GM21786 (cell line): ENCODE measurements around the gene PCDHB12.
"Not testable (repeated sequence)": the region's sequence is repeated elsewhere in the genome, so short reads cannot be mapped to it uniquely, and the experiment has no call there.

Experiments
- ATAC-seq: cut with Tn5 transposase; IDR thresholded peaks from one replicate; pipeline ENCODE4 v1.9.1; 2021; ENCODE audit not compliant: unreplicated experiment

Gene PCDHB12

DNA sequence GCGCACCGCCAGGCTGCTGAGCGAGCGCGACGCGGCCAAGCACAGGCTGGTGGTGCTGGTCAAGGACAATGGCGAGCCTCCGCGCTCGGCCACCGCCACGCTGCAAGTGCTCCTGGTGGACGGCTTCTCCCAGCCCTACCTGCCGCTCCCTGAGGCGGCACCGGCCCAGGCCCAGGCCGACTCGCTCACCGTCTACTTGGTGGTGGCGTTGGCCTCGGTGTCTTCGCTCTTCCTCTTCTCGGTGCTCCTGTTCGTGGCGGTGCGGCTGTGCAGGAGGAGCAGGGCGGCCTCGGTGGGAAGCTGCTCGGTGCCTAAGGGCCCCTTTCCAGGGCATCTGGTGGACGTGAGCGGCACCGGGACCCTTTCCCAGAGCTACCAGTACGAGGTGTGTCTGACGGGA lies 6.9 kb upstream of the PCDHB12 start:
- ATAC-seq, result not testable (repeated sequence)

DNA sequence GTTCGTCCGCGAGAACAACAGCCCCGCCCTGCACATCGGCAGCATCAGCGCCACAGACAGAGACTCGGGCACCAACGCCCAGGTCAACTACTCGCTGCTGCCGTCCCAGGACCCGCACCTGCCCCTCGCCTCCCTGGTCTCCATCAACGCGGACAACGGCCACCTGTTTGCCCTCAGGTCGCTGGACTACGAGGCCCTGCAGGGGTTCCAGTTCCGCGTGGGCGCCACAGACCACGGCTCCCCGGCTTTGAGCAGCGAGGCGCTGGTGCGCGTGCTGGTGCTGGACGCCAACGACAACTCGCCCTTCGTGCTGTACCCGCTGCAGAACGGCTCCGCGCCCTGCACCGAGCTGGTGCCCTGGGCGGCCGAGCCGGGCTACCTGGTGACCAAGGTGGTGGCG lies 1.8 kb downstream of the PCDHB12 start:
- not testable (repeated sequence) for ATAC-seq

DNA sequence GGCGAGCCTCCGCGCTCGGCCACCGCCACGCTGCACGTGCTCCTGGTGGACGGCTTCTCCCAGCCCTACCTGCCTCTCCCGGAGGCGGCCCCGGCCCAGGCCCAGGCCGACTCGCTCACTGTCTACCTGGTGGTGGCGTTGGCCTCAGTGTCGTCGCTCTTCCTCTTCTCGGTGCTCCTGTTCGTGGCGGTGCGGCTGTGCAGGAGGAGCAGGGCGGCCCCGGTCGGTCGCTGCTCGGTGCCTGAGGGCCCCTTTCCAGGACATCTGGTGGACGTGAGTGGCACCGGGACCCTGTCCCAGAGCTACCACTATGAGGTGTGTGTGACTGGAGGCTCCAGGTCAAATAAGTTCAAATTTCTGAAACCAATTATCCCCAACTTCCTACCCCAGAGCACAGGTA lies 2.3 kb downstream of the PCDHB12 start:
- not testable (repeated sequence) for ATAC-seq

DNA sequence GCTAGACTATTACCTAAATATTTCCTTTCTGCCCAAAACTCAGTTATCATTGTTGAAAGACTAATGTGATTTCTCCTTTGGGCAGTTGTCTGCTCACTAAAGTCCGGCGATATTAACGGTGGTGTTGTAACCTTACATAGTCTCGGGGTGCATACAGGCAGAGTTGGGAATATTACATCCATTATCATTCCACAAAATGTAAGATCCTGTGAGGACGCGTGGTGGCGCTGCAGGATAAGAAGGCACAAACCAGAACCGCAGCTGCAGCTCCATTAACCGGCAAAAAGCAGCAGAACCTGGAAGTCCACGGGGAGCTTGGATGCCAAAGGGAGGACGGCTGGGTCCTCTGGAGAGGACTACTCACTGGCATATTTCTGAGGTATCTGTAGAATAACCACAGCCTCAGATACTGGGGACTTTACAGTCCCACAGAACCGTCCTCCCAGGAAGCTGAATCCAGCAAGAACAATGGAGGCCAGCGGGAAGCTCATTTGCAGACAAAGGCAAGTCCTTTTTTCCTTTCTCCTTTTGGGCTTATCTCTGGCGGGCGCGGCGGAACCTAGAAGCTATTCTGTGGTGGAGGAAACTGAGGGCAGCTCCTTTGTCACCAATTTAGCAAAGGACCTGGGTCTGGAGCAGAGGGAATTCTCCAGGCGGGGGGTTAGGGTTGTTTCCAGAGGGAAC lies 5.3 kb downstream of the PCDHB12 start, which contains the start of gene PCDHB13:
TSS of gene PCDHB13 (plus strand) at position 264 of the 684 bp plus-strand sequence. CDS start at position 469, 205 bp downstream.
- not testable (repeated sequence) for ATAC-seq

DNA sequence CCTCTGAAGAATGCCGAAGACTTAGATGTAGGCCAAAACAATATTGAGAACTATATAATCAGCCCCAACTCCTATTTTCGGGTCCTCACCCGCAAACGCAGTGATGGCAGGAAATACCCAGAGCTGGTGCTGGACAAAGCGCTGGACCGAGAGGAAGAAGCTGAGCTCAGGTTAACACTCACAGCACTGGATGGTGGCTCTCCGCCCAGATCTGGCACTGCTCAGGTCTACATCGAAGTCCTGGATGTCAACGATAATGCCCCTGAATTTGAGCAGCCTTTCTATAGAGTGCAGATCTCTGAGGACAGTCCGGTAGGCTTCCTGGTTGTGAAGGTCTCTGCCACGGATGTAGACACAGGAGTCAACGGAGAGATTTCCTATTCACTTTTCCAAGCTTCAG lies 6.1 kb downstream of the PCDHB12 start:
- not testable (repeated sequence) for ATAC-seq

DNA sequence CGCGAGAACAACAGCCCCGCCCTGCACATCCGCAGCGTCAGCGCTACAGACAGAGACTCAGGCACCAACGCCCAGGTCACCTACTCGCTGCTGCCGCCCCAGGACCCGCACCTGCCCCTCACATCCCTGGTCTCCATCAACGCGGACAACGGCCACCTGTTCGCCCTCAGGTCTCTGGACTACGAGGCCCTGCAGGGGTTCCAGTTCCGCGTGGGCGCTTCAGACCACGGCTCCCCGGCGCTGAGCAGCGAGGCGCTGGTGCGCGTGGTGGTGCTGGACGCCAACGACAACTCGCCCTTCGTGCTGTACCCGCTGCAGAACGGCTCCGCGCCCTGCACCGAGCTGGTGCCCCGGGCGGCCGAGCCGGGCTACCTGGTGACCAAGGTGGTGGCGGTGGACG lies 7.0 kb downstream of the PCDHB12 start:
- not testable (repeated sequence) for ATAC-seq

DNA sequence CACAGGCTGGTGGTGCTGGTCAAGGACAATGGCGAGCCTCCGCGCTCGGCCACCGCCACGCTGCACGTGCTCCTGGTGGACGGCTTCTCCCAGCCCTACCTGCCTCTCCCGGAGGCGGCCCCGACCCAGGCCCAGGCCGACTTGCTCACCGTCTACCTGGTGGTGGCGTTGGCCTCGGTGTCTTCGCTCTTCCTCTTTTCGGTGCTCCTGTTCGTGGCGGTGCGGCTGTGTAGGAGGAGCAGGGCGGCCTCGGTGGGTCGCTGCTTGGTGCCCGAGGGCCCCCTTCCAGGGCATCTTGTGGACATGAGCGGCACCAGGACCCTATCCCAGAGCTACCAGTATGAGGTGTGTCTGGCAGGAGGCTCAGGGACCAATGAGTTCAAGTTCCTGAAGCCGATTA lies 7.5 kb downstream of the PCDHB12 start:
- ATAC-seq, result not testable (repeated sequence)

DNA sequence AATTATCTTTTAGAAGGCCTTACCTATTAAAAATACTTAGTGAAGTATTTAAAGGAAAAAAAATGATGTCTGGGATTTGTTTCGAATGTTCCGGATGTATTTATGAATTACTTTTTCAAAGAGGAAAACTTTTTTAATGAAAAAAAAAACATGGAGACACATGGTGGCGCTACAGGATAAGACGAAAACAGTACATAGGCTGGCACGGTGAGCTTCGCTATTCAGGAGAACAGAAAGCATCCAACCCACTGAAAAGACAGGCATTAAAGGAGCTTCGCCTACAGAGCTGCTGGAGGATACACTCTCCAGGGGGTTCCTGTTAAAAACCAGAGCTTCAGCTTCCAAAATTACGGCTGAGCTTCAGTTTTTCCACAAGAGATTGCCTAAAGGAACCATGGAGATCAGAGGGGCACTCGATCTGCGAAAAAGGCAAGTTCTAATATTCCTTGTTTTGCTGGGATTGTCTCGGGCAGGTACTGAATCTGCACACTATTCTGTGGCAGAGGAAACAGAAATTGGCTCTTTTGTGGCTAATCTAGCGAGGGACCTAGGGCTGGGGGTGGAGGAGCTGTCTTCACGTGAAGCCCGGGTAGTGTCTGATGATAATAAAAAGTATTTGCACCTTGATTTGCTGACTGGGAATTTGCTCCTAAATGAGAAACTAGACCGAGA lies 14.7 kb downstream of the PCDHB12 start, which contains the start of gene PCDHB14:
TSS of gene PCDHB14 (plus strand) at position 232 of the 672 bp plus-strand sequence. CDS start at position 395, 163 bp downstream.
- no peak for ATAC-seq

DNA sequence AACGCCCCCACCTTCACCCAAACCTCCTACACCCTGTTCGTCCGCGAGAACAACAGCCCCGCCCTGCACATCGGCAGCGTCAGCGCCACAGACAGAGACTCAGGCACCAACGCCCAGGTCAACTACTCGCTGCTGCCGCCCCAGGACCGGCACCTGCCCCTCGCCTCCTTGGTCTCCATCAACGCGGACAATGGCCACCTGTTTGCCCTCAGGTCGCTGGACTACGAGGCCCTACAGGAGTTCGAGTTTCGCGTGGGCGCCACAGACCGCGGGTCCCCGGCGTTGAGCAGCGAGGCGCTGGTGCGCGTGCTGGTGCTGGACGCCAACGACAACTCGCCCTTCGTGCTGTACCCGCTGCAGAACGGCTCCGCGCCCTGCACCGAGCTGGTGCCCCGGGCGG lies 16.3 kb downstream of the PCDHB12 start:
- ATAC-seq, result not testable (repeated sequence)

DNA sequence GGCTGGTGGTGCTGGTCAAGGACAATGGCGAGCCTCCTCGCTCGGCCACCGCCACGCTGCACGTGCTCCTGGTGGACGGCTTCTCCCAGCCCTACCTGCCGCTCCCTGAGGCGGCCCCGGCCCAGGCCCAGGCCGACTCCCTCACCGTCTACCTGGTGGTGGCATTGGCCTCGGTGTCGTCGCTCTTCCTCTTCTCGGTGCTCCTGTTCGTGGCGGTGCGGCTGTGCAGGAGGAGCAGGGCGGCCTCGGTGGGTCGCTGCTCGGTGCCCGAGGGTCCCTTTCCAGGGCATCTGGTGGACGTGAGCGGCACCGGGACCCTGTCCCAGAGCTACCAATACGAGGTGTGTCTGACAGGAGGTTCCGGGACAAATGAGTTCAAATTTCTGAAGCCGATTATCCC lies 16.9 kb downstream of the PCDHB12 start:
- not testable (repeated sequence) for ATAC-seq

DNA sequence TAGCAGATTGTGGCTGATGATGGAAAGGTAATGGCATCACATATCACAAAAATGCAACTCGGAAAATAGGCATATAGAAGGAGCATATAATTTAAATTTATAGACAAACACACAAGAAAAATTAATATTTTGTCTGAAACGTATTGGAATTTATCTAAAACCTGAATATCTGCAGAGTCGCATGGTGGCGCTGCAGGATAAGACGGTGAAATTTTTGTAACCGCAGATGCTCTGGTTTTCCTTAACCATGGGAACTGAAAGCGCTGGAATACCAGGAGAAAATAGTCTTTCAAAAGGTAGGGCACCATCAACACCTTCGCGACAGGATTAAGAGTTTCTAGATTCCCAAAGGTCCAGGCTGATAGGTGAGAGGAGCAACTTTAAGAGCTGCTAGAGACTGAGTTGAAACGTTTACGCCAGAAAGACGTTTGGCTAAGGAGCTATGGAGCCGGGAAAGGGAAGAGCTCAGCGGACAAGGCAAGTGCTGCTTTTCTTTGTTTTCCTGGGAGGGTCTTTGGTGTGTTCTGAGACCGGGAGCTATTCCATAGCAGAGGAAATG lies 25.7 kb downstream of the PCDHB12 start:
- ATAC-seq, result no peak

DNA sequence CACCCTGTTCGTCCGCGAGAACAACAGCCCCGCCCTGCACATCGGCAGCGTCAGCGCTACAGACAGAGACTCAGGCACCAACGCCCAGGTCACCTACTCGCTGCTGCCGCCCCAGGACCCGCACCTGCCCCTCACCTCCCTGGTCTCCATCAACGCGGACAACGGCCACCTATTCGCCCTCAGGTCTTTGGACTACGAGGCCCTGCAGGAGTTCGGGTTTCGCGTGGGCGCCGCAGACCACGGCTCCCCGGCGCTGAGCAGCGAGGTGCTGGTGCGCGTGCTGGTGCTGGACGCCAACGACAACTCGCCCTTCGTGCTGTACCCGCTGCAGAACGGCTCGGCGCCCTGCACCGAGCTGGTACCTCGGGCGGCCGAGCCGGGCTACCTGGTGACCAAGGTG lies 27.4 kb downstream of the PCDHB12 start:
- not testable (repeated sequence) for ATAC-seq

DNA sequence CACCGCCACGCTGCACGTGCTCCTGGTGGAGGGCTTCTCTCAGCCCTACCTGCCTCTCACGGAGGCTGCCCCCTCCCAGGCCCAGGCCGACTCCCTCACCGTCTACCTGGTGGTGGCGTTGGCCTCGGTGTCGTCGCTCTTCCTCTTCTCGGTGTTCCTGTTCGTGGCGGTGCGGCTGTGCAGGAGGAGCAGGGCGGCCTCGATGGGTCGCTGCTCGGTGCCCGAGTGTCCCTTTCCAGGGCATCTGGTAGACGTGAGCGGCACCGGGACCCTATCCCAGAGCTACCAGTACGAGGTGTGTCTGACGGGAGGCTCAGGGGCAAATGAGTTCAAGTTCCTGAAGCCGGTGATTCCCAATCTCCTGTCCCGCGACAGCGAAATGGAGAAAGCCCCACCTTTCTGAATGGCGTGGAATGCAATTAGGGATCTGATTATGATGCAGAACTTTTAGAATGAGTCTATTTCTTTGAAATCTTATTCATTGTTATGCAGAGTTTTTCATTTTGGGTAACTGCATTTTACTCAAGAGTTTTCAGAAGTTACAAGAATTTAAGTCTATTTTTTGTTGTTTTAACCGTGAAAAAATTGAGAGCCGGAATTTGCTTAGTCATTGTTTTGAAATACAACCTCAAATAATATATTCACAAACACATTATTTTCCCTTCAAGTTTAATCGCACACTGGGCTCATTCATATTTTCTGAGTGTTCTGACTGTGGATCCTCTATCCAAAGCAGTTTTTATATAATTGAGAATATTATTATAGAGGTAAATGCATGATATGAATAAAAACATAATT lies 28.2 kb downstream of the PCDHB12 start:
- ATAC-seq, result no peak

DNA sequence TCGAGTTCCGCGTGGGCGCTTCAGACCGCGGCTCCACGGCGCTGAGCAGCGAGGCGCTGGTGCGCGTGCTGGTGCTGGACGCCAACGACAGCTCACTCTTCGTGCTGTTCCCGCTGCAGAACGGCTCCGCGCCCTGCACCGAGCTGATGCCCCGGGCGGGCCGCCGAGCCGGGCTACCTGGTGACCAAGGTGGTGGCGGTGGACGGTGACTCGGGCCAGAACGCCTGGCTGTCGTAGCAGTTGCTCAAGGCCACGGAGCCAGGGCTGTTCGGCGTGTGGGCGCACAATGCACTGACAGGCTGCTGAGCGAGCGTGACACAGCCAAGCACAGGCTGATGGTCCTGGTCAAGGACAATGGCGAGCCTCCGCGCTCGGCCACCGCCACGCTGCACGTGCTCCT lies 33.0 kb downstream of the PCDHB12 start:
- ATAC-seq, result no peak

DNA sequence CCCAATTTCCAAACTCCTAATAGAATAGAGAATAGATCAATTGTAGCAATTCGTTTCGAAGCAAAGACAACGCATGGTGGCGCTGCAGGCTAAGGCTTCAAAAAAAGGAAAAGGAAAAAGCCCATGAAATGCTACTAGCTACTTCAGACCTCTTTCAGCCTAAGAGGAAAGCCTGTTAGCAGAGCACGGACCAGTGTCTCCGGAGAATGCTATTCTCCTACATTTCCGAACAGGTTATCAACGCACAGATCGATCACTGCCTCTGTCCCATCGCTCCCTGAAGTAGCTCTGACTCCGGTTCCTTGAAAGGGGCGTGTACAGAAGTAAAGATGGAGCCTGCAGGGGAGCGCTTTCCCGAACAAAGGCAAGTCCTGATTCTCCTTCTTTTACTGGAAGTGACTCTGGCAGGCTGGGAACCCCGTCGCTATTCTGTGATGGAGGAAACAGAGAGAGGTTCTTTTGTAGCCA lies 36.8 kb downstream of the PCDHB12 start, which contains the start of gene PCDHB15:
TSS of gene PCDHB15 (plus strand) at position 146 of the 468 bp plus-strand sequence. CDS start at position 330, 184 bp downstream.
- ATAC-seq, result no peak

DNA sequence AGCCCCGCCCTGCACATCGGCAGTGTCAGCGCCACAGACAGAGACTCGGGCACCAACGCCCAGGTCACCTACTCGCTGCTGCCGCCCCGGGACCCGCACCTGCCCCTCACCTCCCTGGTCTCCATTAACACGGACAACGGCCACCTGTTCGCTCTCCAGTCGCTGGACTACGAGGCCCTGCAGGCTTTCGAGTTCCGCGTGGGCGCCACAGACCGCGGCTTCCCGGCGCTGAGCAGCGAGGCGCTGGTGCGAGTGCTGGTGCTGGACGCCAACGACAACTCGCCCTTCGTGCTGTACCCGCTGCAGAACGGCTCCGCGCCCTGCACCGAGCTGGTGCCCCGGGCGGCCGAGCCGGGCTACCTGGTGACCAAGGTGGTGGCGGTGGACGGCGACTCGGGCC lies 38.5 kb downstream of the PCDHB12 start:
- ATAC-seq, result not testable (repeated sequence)

DNA sequence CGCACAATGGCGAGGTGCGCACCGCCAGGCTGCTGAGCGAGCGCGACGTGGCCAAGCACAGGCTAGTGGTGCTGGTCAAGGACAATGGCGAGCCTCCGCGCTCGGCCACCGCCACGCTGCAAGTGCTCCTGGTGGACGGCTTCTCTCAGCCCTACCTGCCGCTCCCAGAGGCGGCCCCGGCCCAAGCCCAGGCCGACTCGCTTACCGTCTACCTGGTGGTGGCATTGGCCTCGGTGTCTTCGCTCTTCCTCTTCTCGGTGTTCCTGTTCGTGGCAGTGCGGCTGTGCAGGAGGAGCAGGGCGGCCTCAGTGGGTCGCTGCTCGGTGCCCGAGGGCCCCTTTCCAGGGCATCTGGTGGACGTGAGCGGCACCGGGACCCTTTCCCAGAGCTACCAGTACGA lies 38.9 kb downstream of the PCDHB12 start:
- ATAC-seq, result not testable (repeated sequence)

DNA sequence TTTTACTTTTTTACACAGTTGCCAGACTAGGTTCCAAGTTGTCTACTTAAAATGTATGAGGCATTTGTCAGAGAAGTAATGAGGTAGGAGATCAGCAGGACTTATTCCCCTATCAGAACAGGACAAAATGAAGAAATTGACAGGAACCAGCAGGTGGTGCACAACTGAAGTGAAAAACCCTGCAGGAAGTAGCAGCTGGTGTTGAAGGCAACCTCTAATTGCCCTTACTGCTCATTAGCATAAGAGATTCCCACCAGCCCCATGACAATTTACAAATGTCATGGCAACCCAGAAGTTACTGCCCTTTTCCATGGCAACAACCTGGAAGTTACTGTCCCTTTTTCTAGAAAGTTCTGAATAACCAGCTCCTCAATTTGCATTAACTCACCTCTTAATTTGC lies 42.1 kb downstream of the PCDHB12 start:
- no peak for ATAC-seq

DNA sequence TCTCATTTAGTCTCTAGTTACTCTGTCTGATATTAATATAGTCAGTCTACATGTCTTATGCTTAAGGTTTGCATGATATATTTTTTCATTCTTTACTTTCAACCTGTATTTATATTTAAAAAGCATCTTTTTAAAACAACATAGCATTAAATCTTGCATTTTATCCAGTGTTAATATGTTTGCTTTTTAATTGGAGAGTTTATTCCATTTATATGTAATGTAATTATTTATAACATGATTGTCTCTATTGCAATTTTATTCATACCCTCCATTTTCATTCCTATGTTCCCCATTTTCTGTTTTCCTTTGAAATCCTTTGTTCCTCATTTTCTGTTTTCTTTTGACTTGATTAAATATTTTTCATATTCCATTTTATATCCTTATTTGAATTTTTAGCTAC lies 49.9 kb downstream of the PCDHB12 start:
- no peak for ATAC-seq

DNA sequence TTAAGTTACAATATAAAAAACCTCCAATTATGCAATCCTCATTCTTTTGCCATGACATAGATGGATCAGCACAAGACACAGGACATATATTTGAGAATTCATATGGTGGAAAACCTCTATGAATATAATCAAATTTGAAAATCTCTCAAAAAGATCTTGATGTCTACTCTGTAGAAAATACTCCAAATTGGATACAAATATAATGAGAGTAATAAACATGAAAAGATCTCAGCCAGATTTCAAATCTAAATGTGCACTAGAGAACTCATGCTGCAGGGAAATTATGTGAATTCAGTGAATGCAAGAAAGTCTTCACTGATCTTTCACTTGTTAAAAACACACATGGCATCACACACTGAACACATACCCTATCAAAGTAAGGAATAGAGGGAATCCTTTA lies 50.4 kb downstream of the PCDHB12 start:
- no peak for ATAC-seq
